ENCODE measurements around the gene PHACTR2. TPM values are rescaled to one million over a fixed set of nuclear protein-coding genes. Genes with fewer than 3 reads are reported as not detected.

Gene PHACTR2
- total RNA-seq, 1 donor from 2014 or later, result 44.7 TPM

DNA sequence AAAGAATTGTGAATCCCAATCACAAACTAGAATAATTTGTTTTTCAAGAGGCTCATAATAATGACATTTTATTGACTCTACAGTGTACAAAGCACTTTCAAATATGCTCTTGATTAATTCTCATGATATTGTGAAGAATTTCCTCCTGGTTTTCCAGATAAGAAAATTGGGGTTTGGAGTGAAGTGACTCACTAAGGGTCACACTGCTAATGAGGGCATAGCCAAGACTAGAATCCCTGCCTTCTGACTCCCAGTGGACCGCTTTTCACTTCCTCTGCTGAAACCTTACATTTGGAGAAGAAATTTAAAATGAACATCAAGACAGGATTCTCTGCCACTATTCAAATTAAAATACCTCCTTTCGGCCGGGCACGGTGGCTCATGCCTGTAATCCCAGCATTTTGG is 127.1 kb downstream of the PHACTR2 start:
- peak; percentile 68 for DNase-seq (ENCODE audit: low read depth)
- peaks cover 11% of the 10 kb centered on the region for H3K9me3 Mint-ChIP-seq (ENCODE audit: unreplicated experiment)
- Histone ChIP-seq H3K79me2 (ENCODE audit: insufficient read depth, low read length) (no peaks in the 10 kb centered on the region), H3K4me1 (ENCODE audit: insufficient read depth, low read length) (peaks cover 23% of the 10 kb centered on the region), H3K9ac (ENCODE audit: low read length) (no peak overlapping the region), H3K4me2 (ENCODE audit: low read length) (peak overlapping the region; percentile 2), H3K27me3 (ENCODE audit: insufficient read depth, low read length) (no peaks in the 10 kb centered on the region), H4K20me1 (ENCODE audit: insufficient read depth, low read length) (no peaks in the 10 kb centered on the region), H3K27ac (ENCODE audit: low read depth, low read length) (no peak overlapping the region), H2AFZ (ENCODE audit: low read depth, low read length) (no peak overlapping the region), H3K4me3 (ENCODE audit: insufficient read depth, low read depth, low read length) (no peak overlapping the region), H3K9me3 (ENCODE audit: insufficient read depth, low read depth, low read length) (no peaks in the 10 kb centered on the region), H3K36me3 (ENCODE audit: insufficient read depth, low read length) (peaks cover 5% of the 10 kb centered on the region)
- H3K36me3 Mint-ChIP-seq (ENCODE audit: low read depth, unreplicated experiment), result peaks cover 13% of the 10 kb centered on the region
- peak; percentile 47 for FAIRE-seq
- no peaks in the 10 kb centered on the region for H3K27me3 Mint-ChIP-seq (ENCODE audit: low read depth, unreplicated experiment)
- TF ChIP-seq, protein P1, sequence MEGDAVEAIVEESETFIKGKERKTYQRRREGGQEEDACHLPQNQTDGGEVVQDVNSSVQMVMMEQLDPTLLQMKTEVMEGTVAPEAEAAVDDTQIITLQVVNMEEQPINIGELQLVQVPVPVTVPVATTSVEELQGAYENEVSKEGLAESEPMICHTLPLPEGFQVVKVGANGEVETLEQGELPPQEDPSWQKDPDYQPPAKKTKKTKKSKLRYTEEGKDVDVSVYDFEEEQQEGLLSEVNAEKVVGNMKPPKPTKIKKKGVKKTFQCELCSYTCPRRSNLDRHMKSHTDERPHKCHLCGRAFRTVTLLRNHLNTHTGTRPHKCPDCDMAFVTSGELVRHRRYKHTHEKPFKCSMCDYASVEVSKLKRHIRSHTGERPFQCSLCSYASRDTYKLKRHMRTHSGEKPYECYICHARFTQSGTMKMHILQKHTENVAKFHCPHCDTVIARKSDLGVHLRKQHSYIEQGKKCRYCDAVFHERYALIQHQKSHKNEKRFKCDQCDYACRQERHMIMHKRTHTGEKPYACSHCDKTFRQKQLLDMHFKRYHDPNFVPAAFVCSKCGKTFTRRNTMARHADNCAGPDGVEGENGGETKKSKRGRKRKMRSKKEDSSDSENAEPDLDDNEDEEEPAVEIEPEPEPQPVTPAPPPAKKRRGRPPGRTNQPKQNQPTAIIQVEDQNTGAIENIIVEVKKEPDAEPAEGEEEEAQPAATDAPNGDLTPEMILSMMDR (IDR thresholded peaks at IDR 0.05; ENCODE audit: insufficient read depth, low read depth, low read length), result no peak
- no peak for TF ChIP-seq EZH2 (IDR thresholded peaks at IDR 0.05; ENCODE audit: insufficient read depth, low read length)
- H3K27ac Mint-ChIP-seq (ENCODE audit: unreplicated experiment), result no peak overlapping the region
- H3K4me1 Mint-ChIP-seq (ENCODE audit: low read depth, unreplicated experiment), result peaks cover 16% of the 10 kb centered on the region
- H3K4me3 Mint-ChIP-seq (ENCODE audit: unreplicated experiment), result no peak overlapping the region

DNA sequence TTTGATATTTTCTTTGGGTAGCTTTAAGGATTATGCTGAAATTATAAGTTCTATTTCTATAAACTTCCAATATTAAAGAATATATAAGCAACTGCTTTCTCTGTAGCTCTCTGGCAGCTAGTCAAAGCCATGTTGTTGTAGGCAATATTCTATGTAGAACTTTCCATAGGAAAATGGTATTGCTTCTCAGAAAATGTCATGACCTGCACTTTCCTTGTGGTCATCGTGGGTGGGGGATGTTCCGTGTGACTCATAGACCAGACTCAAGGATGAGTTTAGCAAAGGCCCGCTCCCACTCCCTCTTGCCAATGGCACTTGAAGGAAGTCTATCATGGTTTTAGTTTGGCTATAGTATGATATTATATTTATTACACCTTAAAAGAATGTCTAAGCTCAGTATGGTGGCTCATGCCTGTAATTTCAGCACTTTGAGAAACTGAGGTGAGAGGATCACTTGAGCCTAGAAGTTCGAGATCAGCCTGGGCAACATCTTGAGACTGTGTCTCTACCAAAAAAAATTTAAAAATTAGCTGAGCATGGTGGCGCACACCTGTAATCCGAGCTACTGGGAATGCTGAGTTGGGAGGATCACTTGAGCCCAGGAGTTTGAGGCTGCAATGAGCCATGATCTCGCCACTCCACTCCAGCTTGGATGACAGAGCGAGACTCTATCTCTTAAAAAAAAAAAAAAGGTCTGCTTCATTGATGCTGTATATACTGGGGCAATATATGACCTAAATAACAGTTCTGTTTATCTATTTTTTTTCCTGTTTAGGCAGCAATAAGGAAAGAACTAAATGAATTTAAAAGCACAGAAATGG is 128.7 kb downstream of the PHACTR2 start:
- no peaks in the 10 kb centered on the region for H4K20me1 ChIP-seq (ENCODE audit: insufficient read depth, low read length)
- no peaks in the 10 kb centered on the region for H3K9me3 Mint-ChIP-seq (ENCODE audit: unreplicated experiment)
- H3K9me3 ChIP-seq (ENCODE audit: insufficient read depth, low read depth, low read length), result no peaks in the 10 kb centered on the region
- H3K4me1 Mint-ChIP-seq (ENCODE audit: low read depth, unreplicated experiment), result peaks cover 16% of the 10 kb centered on the region
- DNase-seq (ENCODE audit: low read depth) (peak; percentile 82), FAIRE-seq (no peak)
- H3K4me3 Mint-ChIP-seq (ENCODE audit: unreplicated experiment), result no peak overlapping the region
- no peak overlapping the region for H3K9ac ChIP-seq (ENCODE audit: low read length)
- peak overlapping the region; percentile 75 for H3K27ac ChIP-seq (ENCODE audit: low read depth, low read length)
- H3K36me3 Mint-ChIP-seq (ENCODE audit: low read depth, unreplicated experiment), result peaks cover 6% of the 10 kb centered on the region
- TF ChIP-seq EZH2 (IDR thresholded peaks at IDR 0.05; ENCODE audit: insufficient read depth, low read length), result no peak
- TF ChIP-seq, protein P1 (IDR thresholded peaks at IDR 0.05; ENCODE audit: insufficient read depth, low read depth, low read length), result no peak
- H3K79me2 ChIP-seq (ENCODE audit: insufficient read depth, low read length), result no peaks in the 10 kb centered on the region
- no peak overlapping the region for H3K4me3 ChIP-seq (ENCODE audit: insufficient read depth, low read depth, low read length)
- H3K27ac Mint-ChIP-seq (ENCODE audit: unreplicated experiment), result peak overlapping the region; percentile 70
- H3K27me3 ChIP-seq (ENCODE audit: insufficient read depth, low read length), result no peaks in the 10 kb centered on the region
- peak overlapping the region; percentile 70 for H3K4me2 ChIP-seq (ENCODE audit: low read length)
- H3K27me3 Mint-ChIP-seq (ENCODE audit: low read depth, unreplicated experiment), result no peaks in the 10 kb centered on the region
- H2AFZ ChIP-seq (ENCODE audit: low read depth, low read length), result no peak overlapping the region
- peaks cover 5% of the 10 kb centered on the region for H3K36me3 ChIP-seq (ENCODE audit: insufficient read depth, low read length)
- H3K4me1 ChIP-seq (ENCODE audit: insufficient read depth, low read length), result peaks cover 23% of the 10 kb centered on the region

Measured in astrocyte (in vitro differentiated cells and primary cell).